ENCODE data around the gene TSPAN4. TPM values are rescaled to one million over a fixed set of nuclear protein-coding genes. Genes with fewer than 3 reads are reported as not detected.

TSPAN4 gene
- total and polyA plus RNA-seq, 2 of the 13 experiments (the other 11 are each of a cell fraction or from before 2014, with no cell fraction given), result 31.7 to 68.3 TPM

DNA sequence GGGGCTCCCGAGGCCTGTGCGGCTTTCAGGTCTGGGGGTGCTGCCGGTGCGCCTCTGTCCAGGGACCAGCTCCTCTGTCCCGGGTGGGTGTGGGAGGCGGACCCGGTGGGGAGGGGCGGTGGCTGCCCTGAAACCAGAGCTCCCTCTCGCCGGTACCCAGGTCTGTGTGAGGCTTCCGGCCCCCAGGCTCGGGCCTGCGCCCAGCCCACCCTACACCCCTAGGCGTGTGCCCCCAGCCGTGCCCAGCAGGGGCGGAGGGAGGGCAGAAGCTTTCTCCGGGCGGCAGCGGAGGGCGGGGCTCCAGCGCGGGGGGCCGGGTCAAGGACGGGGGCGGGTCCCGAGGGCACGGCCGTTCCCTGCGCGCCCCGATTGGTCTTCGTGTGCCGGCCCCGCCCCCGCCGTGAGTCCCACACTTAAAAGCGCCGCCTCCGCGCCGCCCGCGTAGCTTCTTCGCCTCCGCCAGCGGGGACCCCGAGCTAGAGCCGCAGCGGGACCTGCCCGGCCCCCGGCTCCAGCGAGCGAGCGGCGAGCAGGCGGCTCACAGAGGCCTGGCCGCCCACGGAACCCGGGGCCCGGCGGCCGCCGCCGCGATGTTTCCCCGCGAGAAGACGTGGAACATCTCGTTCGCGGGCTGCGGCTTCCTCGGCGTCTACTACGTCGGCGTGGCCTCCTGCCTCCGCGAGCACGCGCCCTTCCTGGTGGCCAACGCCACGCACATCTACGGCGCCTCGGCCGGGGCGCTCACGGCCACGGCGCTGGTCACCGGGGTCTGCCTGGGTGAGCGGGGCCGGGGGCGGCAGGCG is 23.3 kb upstream of the TSPAN4 start (continued):
- TF ChIP-seq, protein P1, sequence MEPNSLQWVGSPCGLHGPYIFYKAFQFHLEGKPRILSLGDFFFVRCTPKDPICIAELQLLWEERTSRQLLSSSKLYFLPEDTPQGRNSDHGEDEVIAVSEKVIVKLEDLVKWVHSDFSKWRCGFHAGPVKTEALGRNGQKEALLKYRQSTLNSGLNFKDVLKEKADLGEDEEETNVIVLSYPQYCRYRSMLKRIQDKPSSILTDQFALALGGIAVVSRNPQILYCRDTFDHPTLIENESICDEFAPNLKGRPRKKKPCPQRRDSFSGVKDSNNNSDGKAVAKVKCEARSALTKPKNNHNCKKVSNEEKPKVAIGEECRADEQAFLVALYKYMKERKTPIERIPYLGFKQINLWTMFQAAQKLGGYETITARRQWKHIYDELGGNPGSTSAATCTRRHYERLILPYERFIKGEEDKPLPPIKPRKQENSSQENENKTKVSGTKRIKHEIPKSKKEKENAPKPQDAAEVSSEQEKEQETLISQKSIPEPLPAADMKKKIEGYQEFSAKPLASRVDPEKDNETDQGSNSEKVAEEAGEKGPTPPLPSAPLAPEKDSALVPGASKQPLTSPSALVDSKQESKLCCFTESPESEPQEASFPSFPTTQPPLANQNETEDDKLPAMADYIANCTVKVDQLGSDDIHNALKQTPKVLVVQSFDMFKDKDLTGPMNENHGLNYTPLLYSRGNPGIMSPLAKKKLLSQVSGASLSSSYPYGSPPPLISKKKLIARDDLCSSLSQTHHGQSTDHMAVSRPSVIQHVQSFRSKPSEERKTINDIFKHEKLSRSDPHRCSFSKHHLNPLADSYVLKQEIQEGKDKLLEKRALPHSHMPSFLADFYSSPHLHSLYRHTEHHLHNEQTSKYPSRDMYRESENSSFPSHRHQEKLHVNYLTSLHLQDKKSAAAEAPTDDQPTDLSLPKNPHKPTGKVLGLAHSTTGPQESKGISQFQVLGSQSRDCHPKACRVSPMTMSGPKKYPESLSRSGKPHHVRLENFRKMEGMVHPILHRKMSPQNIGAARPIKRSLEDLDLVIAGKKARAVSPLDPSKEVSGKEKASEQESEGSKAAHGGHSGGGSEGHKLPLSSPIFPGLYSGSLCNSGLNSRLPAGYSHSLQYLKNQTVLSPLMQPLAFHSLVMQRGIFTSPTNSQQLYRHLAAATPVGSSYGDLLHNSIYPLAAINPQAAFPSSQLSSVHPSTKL (CRISPR knock-in tag; IDR thresholded peaks at IDR 0.05), result no peak
- TF ChIP-seq ZNF331 (CRISPR knock-in tag; IDR thresholded peaks at IDR 0.05) (peak; percentile 20; the same call in 1 of the 2 replicates), GATAD2A (CRISPR knock-in tag; IDR thresholded peaks at IDR 0.05) (peak; percentile 10; the same call in 1 of the 2 replicates), EEA1 (CRISPR knock-in tag; IDR thresholded peaks at IDR 0.05; ENCODE audit: borderline replicate concordance) (no peak), HNF1B (CRISPR knock-in tag; IDR thresholded peaks at IDR 0.05) (peak; percentile 42), NFATC3 (CRISPR knock-in tag; IDR thresholded peaks at IDR 0.05) (no peak), HNRNPH1 (optimal IDR thresholded peaks at IDR 0.05; ENCODE audit: low read depth, low read length) (no peak), NPAS2 (CRISPR knock-in tag; IDR thresholded peaks at IDR 0.05; ENCODE audit: borderline replicate concordance) (no peak), HOXD1 (CRISPR knock-in tag; IDR thresholded peaks at IDR 0.05) (0 out of 2 replicates have a peak, but pooled peaks have one; percentile 67), HIVEP1 (CRISPR knock-in tag; IDR thresholded peaks at IDR 0.05) (no peak), XRCC5 (optimal IDR thresholded peaks at IDR 0.05; ENCODE audit: low read length) (no peak), TOE1 (CRISPR knock-in tag; IDR thresholded peaks at IDR 0.05) (no peak), PAF1 (CRISPR knock-in tag; IDR thresholded peaks at IDR 0.05) (no peak)
- TF ChIP-seq, protein P2, sequence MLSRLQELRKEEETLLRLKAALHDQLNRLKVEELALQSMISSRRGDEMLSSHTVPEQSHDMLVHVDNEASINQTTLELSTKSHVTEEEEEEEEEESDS (CRISPR knock-in tag; IDR thresholded peaks at IDR 0.05; ENCODE audit: borderline replicate concordance), result no peak; the same call in 1 of the 2 replicates
- TF ChIP-seq, protein P3, sequence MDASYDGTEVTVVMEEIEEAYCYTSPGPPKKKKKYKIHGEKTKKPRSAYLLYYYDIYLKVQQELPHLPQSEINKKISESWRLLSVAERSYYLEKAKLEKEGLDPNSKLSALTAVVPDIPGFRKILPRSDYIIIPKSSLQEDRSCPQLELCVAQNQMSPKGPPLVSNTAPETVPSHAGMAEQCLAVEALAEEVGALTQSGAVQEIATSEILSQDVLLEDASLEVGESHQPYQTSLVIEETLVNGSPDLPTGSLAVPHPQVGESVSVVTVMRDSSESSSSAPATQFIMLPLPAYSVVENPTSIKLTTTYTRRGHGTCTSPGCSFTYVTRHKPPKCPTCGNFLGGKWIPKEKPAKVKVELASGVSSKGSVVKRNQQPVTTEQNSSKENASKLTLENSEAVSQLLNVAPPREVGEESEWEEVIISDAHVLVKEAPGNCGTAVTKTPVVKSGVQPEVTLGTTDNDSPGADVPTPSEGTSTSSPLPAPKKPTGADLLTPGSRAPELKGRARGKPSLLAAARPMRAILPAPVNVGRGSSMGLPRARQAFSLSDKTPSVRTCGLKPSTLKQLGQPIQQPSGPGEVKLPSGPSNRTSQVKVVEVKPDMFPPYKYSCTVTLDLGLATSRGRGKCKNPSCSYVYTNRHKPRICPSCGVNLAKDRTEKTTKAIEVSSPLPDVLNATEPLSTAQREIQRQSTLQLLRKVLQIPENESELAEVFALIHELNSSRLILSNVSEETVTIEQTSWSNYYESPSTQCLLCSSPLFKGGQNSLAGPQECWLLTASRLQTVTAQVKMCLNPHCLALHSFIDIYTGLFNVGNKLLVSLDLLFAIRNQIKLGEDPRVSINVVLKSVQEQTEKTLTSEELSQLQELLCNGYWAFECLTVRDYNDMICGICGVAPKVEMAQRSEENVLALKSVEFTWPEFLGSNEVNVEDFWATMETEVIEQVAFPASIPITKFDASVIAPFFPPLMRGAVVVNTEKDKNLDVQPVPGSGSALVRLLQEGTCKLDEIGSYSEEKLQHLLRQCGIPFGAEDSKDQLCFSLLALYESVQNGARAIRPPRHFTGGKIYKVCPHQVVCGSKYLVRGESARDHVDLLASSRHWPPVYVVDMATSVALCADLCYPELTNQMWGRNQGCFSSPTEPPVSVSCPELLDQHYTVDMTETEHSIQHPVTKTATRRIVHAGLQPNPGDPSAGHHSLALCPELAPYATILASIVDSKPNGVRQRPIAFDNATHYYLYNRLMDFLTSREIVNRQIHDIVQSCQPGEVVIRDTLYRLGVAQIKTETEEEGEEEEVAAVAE (CRISPR knock-in tag; IDR thresholded peaks at IDR 0.05; ENCODE audit: borderline replicate concordance), result no peak
- TF ChIP-seq, protein P4, sequence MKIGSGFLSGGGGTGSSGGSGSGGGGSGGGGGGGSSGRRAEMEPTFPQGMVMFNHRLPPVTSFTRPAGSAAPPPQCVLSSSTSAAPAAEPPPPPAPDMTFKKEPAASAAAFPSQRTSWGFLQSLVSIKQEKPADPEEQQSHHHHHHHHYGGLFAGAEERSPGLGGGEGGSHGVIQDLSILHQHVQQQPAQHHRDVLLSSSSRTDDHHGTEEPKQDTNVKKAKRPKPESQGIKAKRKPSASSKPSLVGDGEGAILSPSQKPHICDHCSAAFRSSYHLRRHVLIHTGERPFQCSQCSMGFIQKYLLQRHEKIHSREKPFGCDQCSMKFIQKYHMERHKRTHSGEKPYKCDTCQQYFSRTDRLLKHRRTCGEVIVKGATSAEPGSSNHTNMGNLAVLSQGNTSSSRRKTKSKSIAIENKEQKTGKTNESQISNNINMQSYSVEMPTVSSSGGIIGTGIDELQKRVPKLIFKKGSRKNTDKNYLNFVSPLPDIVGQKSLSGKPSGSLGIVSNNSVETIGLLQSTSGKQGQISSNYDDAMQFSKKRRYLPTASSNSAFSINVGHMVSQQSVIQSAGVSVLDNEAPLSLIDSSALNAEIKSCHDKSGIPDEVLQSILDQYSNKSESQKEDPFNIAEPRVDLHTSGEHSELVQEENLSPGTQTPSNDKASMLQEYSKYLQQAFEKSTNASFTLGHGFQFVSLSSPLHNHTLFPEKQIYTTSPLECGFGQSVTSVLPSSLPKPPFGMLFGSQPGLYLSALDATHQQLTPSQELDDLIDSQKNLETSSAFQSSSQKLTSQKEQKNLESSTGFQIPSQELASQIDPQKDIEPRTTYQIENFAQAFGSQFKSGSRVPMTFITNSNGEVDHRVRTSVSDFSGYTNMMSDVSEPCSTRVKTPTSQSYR (CRISPR knock-in tag; IDR thresholded peaks at IDR 0.05; ENCODE audit: borderline replicate concordance), result no peak
